ENCODE measurements around the gene CREB3L2. TPM values are rescaled to one million over a fixed set of nuclear protein-coding genes. Genes with fewer than 3 reads are reported as not detected.

Gene CREB3L2
- total and polyA plus RNA-seq, 2 of the 8 experiments (the other 6 are each of a cell fraction or from before 2014, with no cell fraction given): 14.4 to 48.3 TPM

DNA sequence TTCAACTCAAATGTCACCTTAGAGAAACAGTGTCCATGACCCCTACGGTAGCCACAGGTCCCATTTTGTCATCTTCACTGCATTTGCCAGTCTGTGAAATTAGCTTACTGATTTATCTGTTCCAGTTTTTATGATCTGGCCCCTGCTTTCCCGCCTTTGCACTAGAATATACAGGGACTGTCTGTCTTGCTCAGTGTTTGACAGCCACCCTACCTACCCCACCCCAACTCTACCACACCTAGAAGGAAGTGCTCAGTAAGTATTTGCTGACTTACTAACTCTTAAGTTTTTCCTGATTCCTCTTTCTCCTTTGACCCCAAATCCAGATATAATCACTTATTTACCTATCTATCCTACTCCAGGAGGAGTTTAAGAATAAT lies 49.5 kb downstream of the CREB3L2 start (continued):
- TF ChIP-seq TCF12 (IDR thresholded peaks at IDR 0.05; ENCODE audit: low read depth, low read length): no peak
- TF ChIP-seq SP2 (IDR thresholded peaks at IDR 0.05; ENCODE audit: low read length): no peak
- TF ChIP-seq KDM5A (IDR thresholded peaks at IDR 0.05; ENCODE audit: low read length): no peak
- no peak for TF ChIP-seq POU5F1 (IDR thresholded peaks at IDR 0.05; ENCODE audit: low read depth, low read length)
- TF ChIP-seq, protein P1, sequence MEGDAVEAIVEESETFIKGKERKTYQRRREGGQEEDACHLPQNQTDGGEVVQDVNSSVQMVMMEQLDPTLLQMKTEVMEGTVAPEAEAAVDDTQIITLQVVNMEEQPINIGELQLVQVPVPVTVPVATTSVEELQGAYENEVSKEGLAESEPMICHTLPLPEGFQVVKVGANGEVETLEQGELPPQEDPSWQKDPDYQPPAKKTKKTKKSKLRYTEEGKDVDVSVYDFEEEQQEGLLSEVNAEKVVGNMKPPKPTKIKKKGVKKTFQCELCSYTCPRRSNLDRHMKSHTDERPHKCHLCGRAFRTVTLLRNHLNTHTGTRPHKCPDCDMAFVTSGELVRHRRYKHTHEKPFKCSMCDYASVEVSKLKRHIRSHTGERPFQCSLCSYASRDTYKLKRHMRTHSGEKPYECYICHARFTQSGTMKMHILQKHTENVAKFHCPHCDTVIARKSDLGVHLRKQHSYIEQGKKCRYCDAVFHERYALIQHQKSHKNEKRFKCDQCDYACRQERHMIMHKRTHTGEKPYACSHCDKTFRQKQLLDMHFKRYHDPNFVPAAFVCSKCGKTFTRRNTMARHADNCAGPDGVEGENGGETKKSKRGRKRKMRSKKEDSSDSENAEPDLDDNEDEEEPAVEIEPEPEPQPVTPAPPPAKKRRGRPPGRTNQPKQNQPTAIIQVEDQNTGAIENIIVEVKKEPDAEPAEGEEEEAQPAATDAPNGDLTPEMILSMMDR (IDR thresholded peaks at IDR 0.05; ENCODE audit: control extremely low read depth in 1 of 3, insufficient read depth in 1 of 3, low read depth in 1 of 3, low read length in 3 of 3): no peak
- TF ChIP-seq SIX5 (IDR thresholded peaks at IDR 0.05; ENCODE audit: low read depth, low read length): no peak
